Effector memory CD8-positive, alpha-beta T cell (primary cell): ENCODE measurements around the gene MOB3C.
"Not testable (repeated sequence)": the region's sequence is repeated elsewhere in the genome, so short reads cannot be mapped to it uniquely, and the experiment has no call there.

Source experiments
- ATAC-seq: fragments of 150-1000 bp; cut with Tn5 transposase; replicated peaks from 2 replicates; pipeline ENCODE4 v1.10.0; 2021; ENCODE audit warnings: mild to moderate bottlenecking, moderate library complexity
- DNase-seq, 3 experiments: peaks; one replicate each; pipeline ENCODE4 v3.0.0; 2021
- H3K27ac Mint-ChIP-seq, 2 donors: one replicate each; pipeline ENCODE4 v1.8.0; 2022; ENCODE audit warnings: mild to moderate bottlenecking in 2 of 2, mixed read lengths in 2 of 2, moderate library complexity in 2 of 2
- H3K27me3 Mint-ChIP-seq, 2 donors: one replicate each; pipeline ENCODE4 v1.8.0; 2022; ENCODE audit warnings: mixed read lengths in 2 of 2
- H3K36me3 Mint-ChIP-seq: one replicate; pipeline ENCODE4 v1.8.0; 2022; ENCODE audit warnings: mild to moderate bottlenecking, moderate library complexity, mixed read lengths; ENCODE audit not compliant: insufficient read depth
- H3K4me1 Mint-ChIP-seq, 2 donors: one replicate each; pipeline ENCODE4 v1.8.0; 2022; ENCODE audit warnings: low read depth in 2 of 2, mixed read lengths in 2 of 2
- H3K4me3 Mint-ChIP-seq, 2 donors: one replicate each; pipeline ENCODE4 v1.8.0; 2022; ENCODE audit warnings: mild to moderate bottlenecking in 2 of 2, mixed read lengths in 2 of 2, moderate library complexity in 2 of 2
- H3K9me3 Mint-ChIP-seq, 2 donors: one replicate each; pipeline ENCODE4 v1.8.0; 2022; ENCODE audit warnings: mixed read lengths in 2 of 2
- total RNA-seq, 9 experiments: gene quantifications; one replicate each; lab custom pipeline; 2026; lab: John Stamatoyannopoulos, UW

Gene MOB3C
- total RNA-seq: 19.6 to 54.4 (median 37.5) reads per million in 9 experiments

- peak; percentile 81 for ATAC-seq
- H3K27me3 Mint-ChIP-seq: no peaks in the 10 kb centered on the region
- H3K9me3 Mint-ChIP-seq: no peaks in the 10 kb centered on the region
- peak; percentile 46 to 52 (median 50) for DNase-seq
- H3K4me1 Mint-ChIP-seq: peaks cover 26 to 44% of the 10 kb centered on the region in 2 donors
- peaks cover 5% of the 10 kb centered on the region for H3K36me3 Mint-ChIP-seq
- H3K27ac Mint-ChIP-seq: peak within 1 kb of the TSS; percentile 93 to 96
- H3K4me3 Mint-ChIP-seq: peak within 1 kb of the TSS; percentile 95 to 96
These were observed at the start of gene MOB3C for GRCh38 chr1:46616277-46617107. MOB3C (minus strand) TSS chr1:46616811; CDS start chr1:46613321, 3,490 bp downstream.

GRCh38 chr1:46665983-46666382 lies 49.4 kb upstream of the MOB3C start:
- Mint-ChIP-seq H3K36me3 (peaks cover 19% of the 10 kb centered on the region), H3K9me3 (no peaks in the 10 kb centered on the region), H3K27me3 (no peaks in the 10 kb centered on the region), H3K27ac (peak overlapping the region in 1 of 2 donors; percentile 86), H3K4me1 (peaks cover 15 to 20% of the 10 kb centered on the region in 2 donors), H3K4me3 (no peak overlapping the region)
- no peak for ATAC-seq
- DNase-seq: no peak

- not testable (repeated sequence) for H3K4me3 Mint-ChIP-seq, H3K9me3 Mint-ChIP-seq, H3K27ac Mint-ChIP-seq, H3K27me3 Mint-ChIP-seq, ATAC-seq, DNase-seq
- H3K36me3 Mint-ChIP-seq: peaks cover 24% of the 10 kb centered on the region
- peaks cover 15 to 25% of the 10 kb centered on the region in 2 donors for H3K4me1 Mint-ChIP-seq
These were observed 46.3 kb upstream of the MOB3C start for GRCh38 chr1:46662919-46663318.

- H3K27me3 Mint-ChIP-seq, H3K9me3 Mint-ChIP-seq, DNase-seq, ATAC-seq: not testable (repeated sequence)
- Mint-ChIP-seq H3K4me1 (peaks cover 0 to 11% of the 10 kb centered on the region in 2 donors), H3K36me3 (peaks cover 24% of the 10 kb centered on the region), H3K4me3 (peak overlapping the region; percentile 46 to 54), H3K27ac (peak overlapping the region; percentile 65 to 86)
These were observed 43.5 kb upstream of the MOB3C start for GRCh38 chr1:46660116-46660515.

GRCh38 chr1:46659307-46659870 lies 42.8 kb upstream of the MOB3C start:
- Mint-ChIP-seq H3K4me3 (no peak overlapping the region), H3K4me1 (peaks cover 0 to 5% of the 10 kb centered on the region in 2 donors), H3K36me3 (peaks cover 24% of the 10 kb centered on the region), H3K9me3 (peaks cover 0 to 3% of the 10 kb centered on the region in 2 donors), H3K27me3 (no peaks in the 10 kb centered on the region), H3K27ac (peak overlapping the region in 1 of 2 donors; percentile 86)
- DNase-seq (no peak), ATAC-seq (no peak)

- DNase-seq (no peak), ATAC-seq (no peak)
- Mint-ChIP-seq H3K9me3 (peaks cover 0 to 3% of the 10 kb centered on the region in 2 donors), H3K27ac (no peak overlapping the region), H3K36me3 (peaks cover 24% of the 10 kb centered on the region), H3K4me1 (peaks cover 0 to 5% of the 10 kb centered on the region in 2 donors), H3K4me3 (no peak overlapping the region), H3K27me3 (no peaks in the 10 kb centered on the region)
These were observed 41.2 kb upstream of the MOB3C start for GRCh38 chr1:46657775-46658174.

GRCh38 chr1:46656643-46657042 lies 40.0 kb upstream of the MOB3C start:
- Mint-ChIP-seq H3K36me3 (peaks cover 26% of the 10 kb centered on the region), H3K27me3 (no peaks in the 10 kb centered on the region), H3K27ac (no peak overlapping the region), H3K4me1 (peaks cover 0 to 5% of the 10 kb centered on the region in 2 donors), H3K4me3 (no peak overlapping the region), H3K9me3 (peaks cover 0 to 3% of the 10 kb centered on the region in 2 donors)
- DNase-seq: no peak
- ATAC-seq: no peak

GRCh38 chr1:46655848-46656247 lies 39.2 kb upstream of the MOB3C start:
- ATAC-seq (no peak), DNase-seq (no peak)
- peaks cover 0 to 5% of the 10 kb centered on the region in 2 donors for H3K4me1 Mint-ChIP-seq
- no peak overlapping the region for H3K4me3 Mint-ChIP-seq
- peaks cover 0 to 3% of the 10 kb centered on the region in 2 donors for H3K9me3 Mint-ChIP-seq
- H3K27me3 Mint-ChIP-seq: no peaks in the 10 kb centered on the region
- H3K36me3 Mint-ChIP-seq: peaks cover 19% of the 10 kb centered on the region
- peak overlapping the region in 1 of 2 donors; percentile 2 for H3K27ac Mint-ChIP-seq

- H3K9me3 Mint-ChIP-seq, H3K4me3 Mint-ChIP-seq, H3K4me1 Mint-ChIP-seq, ATAC-seq, H3K27me3 Mint-ChIP-seq, H3K27ac Mint-ChIP-seq, DNase-seq: not testable (repeated sequence)
- H3K36me3 Mint-ChIP-seq: peaks cover 23% of the 10 kb centered on the region
These were observed 38.1 kb upstream of the MOB3C start for GRCh38 chr1:46654698-46655097.

GRCh38 chr1:46654012-46654411 lies 37.4 kb upstream of the MOB3C start:
- Mint-ChIP-seq H3K9me3 (peaks cover 0 to 3% of the 10 kb centered on the region in 2 donors), H3K36me3 (peaks cover 19% of the 10 kb centered on the region), H3K4me1 (no peaks in the 10 kb centered on the region), H3K4me3 (no peak overlapping the region), H3K27me3 (no peaks in the 10 kb centered on the region), H3K27ac (peak overlapping the region; percentile 10 to 68)
- ATAC-seq (no peak), DNase-seq (no peak)

- no peaks in the 10 kb centered on the region for H3K27me3 Mint-ChIP-seq
- H3K27ac Mint-ChIP-seq: peak overlapping the region; percentile 10 to 68
- H3K36me3 Mint-ChIP-seq: peaks cover 19% of the 10 kb centered on the region
- no peak for DNase-seq
- H3K4me1 Mint-ChIP-seq: no peaks in the 10 kb centered on the region
- no peak for ATAC-seq
- peaks cover 0 to 3% of the 10 kb centered on the region in 2 donors for H3K9me3 Mint-ChIP-seq
- H3K4me3 Mint-ChIP-seq: no peak overlapping the region
These were observed 36.9 kb upstream of the MOB3C start for GRCh38 chr1:46653405-46653958.

GRCh38 chr1:46652321-46653100 lies 35.9 kb upstream of the MOB3C start:
- no peak overlapping the region for H3K4me3 Mint-ChIP-seq
- no peak for DNase-seq
- H3K4me1 Mint-ChIP-seq: no peaks in the 10 kb centered on the region
- H3K36me3 Mint-ChIP-seq: peaks cover 19% of the 10 kb centered on the region
- ATAC-seq: no peak
- no peak overlapping the region for H3K27ac Mint-ChIP-seq
- H3K9me3 Mint-ChIP-seq: peaks cover 0 to 3% of the 10 kb centered on the region in 2 donors
- no peaks in the 10 kb centered on the region for H3K27me3 Mint-ChIP-seq

GRCh38 chr1:46651152-46651551 lies 34.5 kb upstream of the MOB3C start:
- H3K4me1 Mint-ChIP-seq, DNase-seq, H3K27me3 Mint-ChIP-seq, ATAC-seq, H3K27ac Mint-ChIP-seq, H3K4me3 Mint-ChIP-seq, H3K9me3 Mint-ChIP-seq: not testable (repeated sequence)
- peaks cover 19% of the 10 kb centered on the region for H3K36me3 Mint-ChIP-seq
